Activated naive CD4-positive, alpha-beta T cell treated with anti-CD3 and anti-CD28 coated beads for 36 hours (primary cell): ENCODE results near the gene NTPCR. TPM values are rescaled to one million over a fixed set of nuclear protein-coding genes. Genes with fewer than 3 reads are reported as not detected.
"Not testable (repeated sequence)": the region's sequence is repeated elsewhere in the genome, so short reads cannot be mapped to it uniquely, and the experiment has no call there.

Experiments
- CTCF ChIA-PET: fragments of 350-600 bp; sonication (Branson Sonifier 250); formaldehyde crosslinking; loops from one replicate; lab custom pipeline; 2021; ENCODE audit warnings: antibody characterized with exemption; lab: Charles Lee
- DNase-seq: peaks from one replicate; pipeline ENCODE4 v3.0.0-alpha.2; 2020
- H3K27ac Mint-ChIP-seq: one replicate; pipeline ENCODE4 v1.8.0; 2021; ENCODE audit warnings: mild to moderate bottlenecking, mixed read lengths
- H3K27me3 Mint-ChIP-seq: one replicate; pipeline ENCODE4 v1.8.0; 2021; ENCODE audit warnings: low read depth, mixed read lengths
- H3K36me3 Mint-ChIP-seq: one replicate; pipeline ENCODE4 v1.8.0; 2021; ENCODE audit warnings: low read depth, mixed read lengths
- H3K4me1 Mint-ChIP-seq: one replicate; pipeline ENCODE4 v1.8.0; 2021; ENCODE audit warnings: low read depth, mixed read lengths
- H3K4me3 Mint-ChIP-seq: one replicate; pipeline ENCODE4 v1.8.0; 2021; ENCODE audit warnings: mild to moderate bottlenecking, moderate library complexity, mixed read lengths
- H3K9me3 Mint-ChIP-seq: one replicate; pipeline ENCODE4 v1.8.0; 2021; ENCODE audit warnings: mixed read lengths
- intact Hi-C: fragments of 100-400 bp; cut with micrococcal nuclease; formaldehyde crosslinking; loops from one replicate; pipeline ENCODE4 v1.15.1; 2023
- total RNA-seq, 2 experiments: library from RNA; stranded (reverse); gene quantifications; one replicate each; pipeline ENCODE4 v1.2.3, GENCODE V29; 2021

The NTPCR gene
- total RNA-seq, 2 experiments from 2014 or later, result 53.1 TPM

DNA sequence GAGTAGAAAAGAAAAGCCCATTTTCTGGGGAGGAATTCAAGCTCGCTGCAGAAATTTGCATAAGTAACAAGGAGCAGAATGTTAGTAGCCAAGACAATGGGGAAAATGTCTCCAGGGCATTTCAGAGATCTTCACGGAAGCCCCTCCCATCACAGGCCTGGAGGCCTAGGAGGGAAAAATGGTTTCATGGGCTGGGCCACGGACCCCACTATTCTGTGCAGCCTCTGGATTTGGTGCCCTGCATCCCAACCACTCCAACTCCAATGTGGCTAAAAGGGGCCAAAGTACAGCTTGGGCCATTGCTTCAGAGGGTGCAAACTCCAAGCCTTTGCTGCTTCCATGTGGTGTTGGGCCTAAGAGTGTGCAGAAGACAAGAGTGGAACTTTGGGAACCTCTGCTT is 43.1 kb downstream of the NTPCR start:
- H3K36me3 Mint-ChIP-seq, result peaks cover 68% of the 10 kb centered on the region
- H3K27ac Mint-ChIP-seq, result no peak overlapping the region
- intact Hi-C loops, result no loop called here
- H3K27me3 Mint-ChIP-seq, result no peaks in the 10 kb centered on the region
- H3K4me1 Mint-ChIP-seq, result no peaks in the 10 kb centered on the region
- H3K9me3 Mint-ChIP-seq, result peaks cover 20% of the 10 kb centered on the region
- no peak overlapping the region for H3K4me3 Mint-ChIP-seq
- DNase-seq, result no peak
- CTCF ChIA-PET, result no interaction called here

- Mint-ChIP-seq H3K4me3 (no peak overlapping the region), H3K27ac (no peak overlapping the region), H3K27me3 (no peaks in the 10 kb centered on the region), H3K36me3 (peaks cover 77% of the 10 kb centered on the region), H3K4me1 (no peaks in the 10 kb centered on the region), H3K9me3 (peaks cover 20% of the 10 kb centered on the region)
- no peak for DNase-seq
- CTCF ChIA-PET, result no interaction called here
- intact Hi-C loops, result no loop called here
These were observed 44.8 kb downstream of the NTPCR start for GRCh38 chr1:232995189-232995588.

DNA sequence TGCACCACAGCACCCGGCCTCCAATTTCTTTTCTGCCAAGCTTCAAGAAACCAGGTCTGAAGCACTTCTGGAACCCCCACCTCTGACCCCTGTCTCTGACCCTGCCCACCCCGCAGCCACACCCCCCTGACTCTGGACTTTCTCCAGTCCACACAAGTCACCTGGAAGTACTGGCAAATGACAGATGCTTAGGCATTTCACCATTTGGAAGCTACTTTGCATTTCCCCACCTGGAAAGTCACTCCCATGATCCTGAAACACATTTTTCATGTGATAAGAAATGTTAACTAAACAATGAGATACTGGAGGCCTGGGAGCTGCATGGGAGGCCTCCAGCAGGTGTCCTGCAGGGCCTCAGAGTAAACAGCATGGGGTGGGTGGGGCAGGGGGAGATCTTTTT is 45.7 kb downstream of the NTPCR start:
- Mint-ChIP-seq H3K9me3 (peaks cover 20% of the 10 kb centered on the region), H3K4me1 (no peaks in the 10 kb centered on the region), H3K36me3 (peaks cover 80% of the 10 kb centered on the region), H3K4me3 (no peak overlapping the region), H3K27ac (no peak overlapping the region), H3K27me3 (no peaks in the 10 kb centered on the region)
- no peak for DNase-seq
- CTCF ChIA-PET, result no interaction called here
- intact Hi-C loops, result no loop called here

GRCh38 chr1:232998138-232998537 is 47.7 kb downstream of the NTPCR start:
- H3K4me1 Mint-ChIP-seq, result no peaks in the 10 kb centered on the region
- no peak overlapping the region for H3K4me3 Mint-ChIP-seq
- CTCF ChIA-PET, result no interaction called here
- H3K9me3 Mint-ChIP-seq, result peaks cover 17% of the 10 kb centered on the region
- peaks cover 76% of the 10 kb centered on the region for H3K36me3 Mint-ChIP-seq
- intact Hi-C loops, result no loop called here
- no peak overlapping the region for H3K27ac Mint-ChIP-seq
- no peaks in the 10 kb centered on the region for H3K27me3 Mint-ChIP-seq
- no peak for DNase-seq

- no peaks in the 10 kb centered on the region for H3K4me1 Mint-ChIP-seq
- peaks cover 72% of the 10 kb centered on the region for H3K36me3 Mint-ChIP-seq
- intact Hi-C loops, result no loop called here
- H3K9me3 Mint-ChIP-seq, result peaks cover 15% of the 10 kb centered on the region
- DNase-seq, result no peak
- H3K27ac Mint-ChIP-seq, result no peak overlapping the region
- no peaks in the 10 kb centered on the region for H3K27me3 Mint-ChIP-seq
- H3K4me3 Mint-ChIP-seq, result no peak overlapping the region
- CTCF ChIA-PET, result no interaction called here
These were observed 48.2 kb downstream of the NTPCR start for GRCh38 chr1:232998646-232999045.

- CTCF ChIA-PET, result no interaction called here
These were observed 49.7 kb downstream of the NTPCR start for GRCh38 chr1:232999956-233000625.

DNA sequence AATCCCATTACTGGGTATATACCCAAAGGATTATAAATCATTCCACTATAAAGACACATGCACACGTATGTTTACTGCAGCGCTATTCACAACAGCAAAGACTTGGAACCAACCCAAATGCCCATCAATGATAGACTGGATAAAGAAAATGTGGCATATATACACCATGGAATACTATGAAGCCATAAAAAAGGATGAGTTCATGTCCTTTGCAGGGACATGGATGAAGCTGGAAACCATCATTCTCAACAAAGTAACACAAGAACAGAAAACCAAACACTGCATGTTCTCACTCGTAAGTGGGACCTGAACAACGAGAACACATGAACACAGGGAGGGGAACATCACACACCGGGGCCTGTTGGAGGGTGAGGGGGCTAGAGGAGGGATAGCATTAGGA is 53.2 kb downstream of the NTPCR start:
- H3K27me3 Mint-ChIP-seq, CTCF ChIA-PET, intact Hi-C loops, DNase-seq, H3K27ac Mint-ChIP-seq, H3K4me3 Mint-ChIP-seq, H3K9me3 Mint-ChIP-seq, H3K4me1 Mint-ChIP-seq: not testable (repeated sequence)
- peaks cover 34% of the 10 kb centered on the region for H3K36me3 Mint-ChIP-seq

More at GRCh38 chr1:232999956-233000625, 49.7 kb downstream of the NTPCR start:
- H3K4me1 Mint-ChIP-seq, result no peaks in the 10 kb centered on the region
- H3K9me3 Mint-ChIP-seq, result peaks cover 2% of the 10 kb centered on the region
- no peak overlapping the region for H3K27ac Mint-ChIP-seq
- no peak overlapping the region for H3K4me3 Mint-ChIP-seq
- peaks cover 64% of the 10 kb centered on the region for H3K36me3 Mint-ChIP-seq
- intact Hi-C loops, result no loop called here
- H3K27me3 Mint-ChIP-seq, result no peaks in the 10 kb centered on the region
- no peak for DNase-seq

DNA sequence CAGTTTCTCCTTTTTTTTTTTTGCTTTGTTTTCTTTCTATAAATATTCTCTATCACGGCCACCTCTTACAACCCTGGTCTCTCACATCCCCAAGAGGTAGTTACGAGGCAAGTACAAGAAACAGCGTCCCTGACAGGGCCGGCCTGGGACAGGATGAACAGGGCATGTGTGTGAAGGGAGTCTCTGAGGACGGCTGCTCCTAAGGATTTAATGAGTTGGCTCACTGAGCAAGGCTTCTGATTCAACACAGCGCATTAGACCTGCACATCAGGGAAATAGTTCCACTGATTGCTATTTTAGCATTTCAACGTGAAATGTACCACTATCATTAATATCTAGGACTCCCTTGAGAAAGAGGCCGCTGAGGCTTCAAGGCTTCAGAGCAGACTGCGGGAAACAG is 54.0 kb downstream of the NTPCR start:
- Mint-ChIP-seq H3K9me3 (peaks cover 2% of the 10 kb centered on the region), H3K36me3 (peaks cover 32% of the 10 kb centered on the region), H3K4me1 (no peaks in the 10 kb centered on the region), H3K27ac (no peak overlapping the region), H3K4me3 (no peak overlapping the region), H3K27me3 (no peaks in the 10 kb centered on the region)
- CTCF ChIA-PET, result no interaction called here
- no peak for DNase-seq
- intact Hi-C loops, result no loop called here

GRCh38 chr1:233005156-233005555 is 54.7 kb downstream of the NTPCR start:
- Mint-ChIP-seq H3K9me3 (peaks cover 2% of the 10 kb centered on the region), H3K27me3 (no peaks in the 10 kb centered on the region), H3K4me3 (no peak overlapping the region), H3K27ac (no peak overlapping the region), H3K4me1 (no peaks in the 10 kb centered on the region), H3K36me3 (peaks cover 26% of the 10 kb centered on the region)
- intact Hi-C loops, result no loop called here
- CTCF ChIA-PET, result no interaction called here
- DNase-seq, result no peak

GRCh38 chr1:233005703-233006102 is 55.3 kb downstream of the NTPCR start:
- no peak overlapping the region for H3K4me3 Mint-ChIP-seq
- H3K27me3 Mint-ChIP-seq, result no peaks in the 10 kb centered on the region
- H3K36me3 Mint-ChIP-seq, result peaks cover 21% of the 10 kb centered on the region
- DNase-seq, result no peak
- CTCF ChIA-PET, result no interaction called here
- H3K27ac Mint-ChIP-seq, result no peak overlapping the region
- intact Hi-C loops, result no loop called here
- H3K9me3 Mint-ChIP-seq, result peaks cover 2% of the 10 kb centered on the region
- no peaks in the 10 kb centered on the region for H3K4me1 Mint-ChIP-seq

DNA sequence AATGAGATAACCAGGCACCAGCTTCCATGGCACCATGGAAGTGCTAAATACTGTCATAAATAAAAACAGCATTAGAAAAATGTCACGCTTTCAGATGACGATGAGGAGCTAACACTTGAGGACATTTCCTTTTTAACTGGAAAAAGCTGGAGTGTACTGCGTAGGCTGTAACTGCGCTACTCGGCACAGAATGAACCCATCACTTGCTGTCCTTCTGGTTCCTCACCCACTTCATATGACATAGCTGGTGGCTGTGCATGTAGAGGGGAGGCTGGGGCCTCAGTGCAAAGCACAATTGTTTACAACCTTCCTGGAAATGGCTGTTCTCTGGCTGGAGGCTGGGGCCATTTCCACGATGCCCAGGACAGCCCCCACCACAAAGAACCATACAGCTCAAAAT is 55.7 kb downstream of the NTPCR start:
- Mint-ChIP-seq H3K36me3 (peaks cover 21% of the 10 kb centered on the region), H3K4me3 (no peak overlapping the region), H3K27ac (no peak overlapping the region), H3K9me3 (peaks cover 2% of the 10 kb centered on the region), H3K4me1 (no peaks in the 10 kb centered on the region), H3K27me3 (no peaks in the 10 kb centered on the region)
- CTCF ChIA-PET, result no interaction called here
- DNase-seq, result no peak
- intact Hi-C loops, result no loop called here

- CTCF ChIA-PET, result no interaction called here
- Mint-ChIP-seq H3K9me3 (peaks cover 2% of the 10 kb centered on the region), H3K4me1 (no peaks in the 10 kb centered on the region), H3K27me3 (no peaks in the 10 kb centered on the region), H3K36me3 (peaks cover 21% of the 10 kb centered on the region), H3K27ac (no peak overlapping the region), H3K4me3 (no peak overlapping the region)
- intact Hi-C loops, result no loop called here
- no peak for DNase-seq
These were observed 56.1 kb downstream of the NTPCR start for GRCh38 chr1:233006541-233006973.

DNA sequence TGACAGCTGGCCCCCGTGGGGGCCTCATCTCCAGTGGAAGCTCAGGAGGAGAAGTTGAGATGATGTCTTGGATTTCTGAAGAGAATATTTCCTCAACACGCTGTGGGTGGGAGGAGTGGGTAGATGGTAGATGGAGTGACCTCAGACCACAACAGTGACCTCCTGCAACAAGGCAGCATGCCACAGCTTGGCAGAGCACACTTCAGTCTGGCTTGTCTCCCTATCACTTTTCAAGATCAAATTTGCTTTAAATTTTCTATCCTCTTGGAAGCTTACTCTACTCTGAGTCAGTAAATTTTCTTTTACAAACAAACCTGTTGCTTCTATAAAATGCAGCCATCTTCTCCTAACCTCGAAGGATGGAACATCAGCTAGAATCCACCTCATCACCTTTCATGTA is 59.7 kb downstream of the NTPCR start:
- Mint-ChIP-seq H3K36me3 (peaks cover 28% of the 10 kb centered on the region), H3K4me3 (no peak overlapping the region), H3K27me3 (no peaks in the 10 kb centered on the region), H3K9me3 (no peaks in the 10 kb centered on the region), H3K4me1 (no peaks in the 10 kb centered on the region), H3K27ac (no peak overlapping the region)
- intact Hi-C loops, result no loop called here
- CTCF ChIA-PET, result no interaction called here
- no peak for DNase-seq
